ENCODE results near the gene KRTAP4-1.

GRCh38 chr17:41150026-41150425 lies 34.7 kb downstream of the KRTAP4-1 start:
- TF ChIP-seq CTCF (IDR thresholded peaks at IDR 0.05) (no peak), EZH2 (IDR thresholded peaks at IDR 0.05; ENCODE audit: borderline replicate concordance, insufficient read depth, low read depth, low read length, poor library complexity, severe bottlenecking) (no peak)

All from B cell (primary cell).